ENCODE data around the gene POLR2A. TPM values are rescaled to one million over a fixed set of nuclear protein-coding genes. Genes with fewer than 3 reads are reported as not detected.

POLR2A gene
- total and polyA plus RNA-seq, 2 experiments from 2014 or later, result 46.2 to 75.7 TPM

DNA sequence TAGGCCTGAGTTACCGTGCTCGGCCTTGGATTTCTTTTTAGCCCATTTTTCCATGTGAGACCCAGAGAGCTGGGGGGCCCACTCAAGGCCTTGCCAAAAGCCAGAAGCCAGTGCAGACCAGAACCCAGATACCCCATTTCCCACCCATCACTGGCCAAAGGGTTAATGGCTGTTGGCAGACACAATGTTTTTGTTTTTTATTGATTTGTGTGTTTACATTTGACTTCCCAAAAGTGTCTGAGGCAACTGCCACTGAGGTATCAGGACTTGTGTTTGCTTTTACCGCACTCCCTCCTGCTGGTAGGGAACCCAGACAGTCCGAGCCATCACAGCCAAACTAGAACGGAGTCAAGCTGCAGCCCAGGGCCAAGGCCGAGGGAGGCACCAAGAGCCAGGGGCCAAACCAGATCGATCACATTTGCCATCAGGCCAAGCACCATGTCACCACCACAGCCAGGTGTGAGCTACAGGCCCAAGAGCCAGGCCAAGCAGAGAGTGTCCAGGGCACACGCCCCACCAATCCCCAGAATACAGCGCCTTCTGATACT, 57.0 kb downstream of the POLR2A start:
- Histone ChIP-seq H3K4me2 (ENCODE audit: unreplicated experiment) (no peak overlapping the region), H3K9me3 (ENCODE audit: low read depth) (no peaks in the 10 kb centered on the region), H3K9ac (no peak overlapping the region), H3K4me1 (ENCODE audit: insufficient read depth) (no peaks in the 10 kb centered on the region), H3K9me2 (ENCODE audit: insufficient read depth) (no peaks in the 10 kb centered on the region), H3K36me3 (ENCODE audit: low read depth) (no peaks in the 10 kb centered on the region), H4K20me1 (ENCODE audit: insufficient read depth) (no peaks in the 10 kb centered on the region), H3K27ac (no peak overlapping the region), H3K27me3 (replicated peaks; ENCODE audit: insufficient read depth) (no peaks in the 10 kb centered on the region), H3K79me2 (ENCODE audit: insufficient read depth) (no peaks in the 10 kb centered on the region), H3F3A (ENCODE audit: insufficient read depth) (no peaks in the 10 kb centered on the region), H2AFZ (no peak overlapping the region), H3K4me3 (no peak overlapping the region)
- no peak for DNase-seq
- TF ChIP-seq EZH2phosphoT487 (IDR thresholded peaks at IDR 0.05; ENCODE audit: insufficient read depth, low read depth) (no peak), EZH2 (IDR thresholded peaks at IDR 0.05; ENCODE audit: insufficient read depth, poor library complexity, severe bottlenecking) (no peak)
- WGBS, 2 experiments (ENCODE audit: low coverage in 1 of 2, low lambda C conversion rate in 2 of 2, missing lambda C conversion rate in 2 of 2), result 82 to 86% methylated on average over 9 of the region's 9 CpGs
- in situ Hi-C loops (cut with MboI), result no loop called here

DNA sequence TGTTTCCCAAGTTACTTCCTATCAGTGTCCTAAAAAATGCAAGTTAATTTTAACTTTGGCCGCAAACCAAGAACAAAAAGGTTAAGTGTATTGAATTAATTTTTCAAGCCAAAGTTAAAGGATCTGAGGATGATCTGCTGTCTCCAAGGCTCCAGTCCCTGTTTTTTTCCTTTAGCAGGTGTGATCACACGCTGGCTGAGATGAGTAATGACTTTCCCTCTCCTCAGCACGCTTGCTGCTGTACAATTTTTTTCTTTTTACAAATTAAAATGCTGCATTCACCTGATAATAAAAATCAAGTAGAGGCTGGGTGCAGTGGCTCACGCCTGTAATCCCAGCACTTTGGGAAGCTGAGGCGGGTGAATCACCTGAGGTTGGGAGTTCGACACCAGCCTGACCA, 60.7 kb downstream of the POLR2A start:
- TF ChIP-seq EZH2 (IDR thresholded peaks at IDR 0.05; ENCODE audit: insufficient read depth, poor library complexity, severe bottlenecking), result no peak

DNA sequence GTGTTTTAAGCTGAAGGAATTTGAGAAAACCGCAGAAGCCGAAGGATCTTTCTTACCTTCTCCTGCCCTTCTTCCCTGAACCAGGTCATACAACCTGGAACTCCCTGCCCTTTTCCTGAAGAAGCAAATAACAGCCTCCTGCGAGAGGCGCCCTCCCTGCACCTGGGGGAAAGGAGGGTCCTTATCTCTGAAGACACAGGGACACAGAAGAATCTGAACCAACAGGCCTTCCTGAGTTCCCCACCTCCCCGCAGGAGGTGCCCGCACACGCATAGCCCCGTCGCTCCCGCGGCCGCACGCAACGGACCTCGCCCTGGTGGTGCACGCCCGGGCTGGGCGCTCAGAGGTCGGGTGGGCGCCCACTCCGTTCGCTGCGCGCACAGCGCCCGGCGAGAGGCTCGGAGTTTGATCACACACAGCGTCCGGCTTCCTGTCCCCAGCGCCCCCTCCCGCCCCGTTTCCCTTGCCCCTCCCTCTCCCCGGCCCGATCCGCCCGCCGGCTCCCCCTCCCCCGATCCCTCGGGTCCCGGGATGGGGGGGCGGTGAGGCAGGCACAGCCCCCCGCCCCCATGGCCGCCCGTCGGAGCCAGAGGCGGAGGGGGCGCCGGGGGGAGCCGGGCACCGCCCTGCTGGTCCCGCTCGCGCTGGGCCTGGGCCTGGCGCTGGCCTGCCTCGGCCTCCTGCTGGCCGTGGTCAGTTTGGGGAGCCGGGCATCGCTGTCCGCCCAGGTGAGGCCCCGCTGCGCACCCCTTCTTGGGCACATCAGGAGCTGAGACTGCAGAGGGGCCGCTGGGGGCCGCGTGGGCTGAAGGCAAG, 64.6 kb downstream of the POLR2A start, which contains the start of gene TNFSF12:
TSS of gene TNFSF12 (plus strand) at position 474 of the 816 bp plus-strand sequence. CDS start at position 570, 96 bp downstream.
- Histone ChIP-seq H4K20me1 (ENCODE audit: insufficient read depth) (no peaks in the 10 kb centered on the region), H3K27ac (no peak within 1 kb of the TSS), H3K9me2 (ENCODE audit: insufficient read depth) (no peaks in the 10 kb centered on the region), H2AFZ (peak within 1 kb of the TSS; percentile 87), H3K4me1 (ENCODE audit: insufficient read depth) (no peaks in the 10 kb centered on the region), H3K9ac (peak within 1 kb of the TSS; percentile 81), H3K36me3 (ENCODE audit: low read depth) (no peaks in the 10 kb centered on the region), H3K27me3 (replicated peaks; ENCODE audit: insufficient read depth) (no peaks in the 10 kb centered on the region), H3K9me3 (ENCODE audit: low read depth) (no peaks in the 10 kb centered on the region), H3F3A (ENCODE audit: insufficient read depth) (0 out of 2 replicates have a peak, but pooled peaks cover 5% of the 10 kb centered on the region), H3K4me2 (ENCODE audit: unreplicated experiment) (peak within 1 kb of the TSS; percentile 76), H3K79me2 (ENCODE audit: insufficient read depth) (no peaks in the 10 kb centered on the region), H3K4me3 (peak within 1 kb of the TSS; percentile 79)
- peak; percentile 66 for DNase-seq
- WGBS, 2 experiments (ENCODE audit: low coverage in 1 of 2, low lambda C conversion rate in 2 of 2, missing lambda C conversion rate in 2 of 2), result 1 to 2% methylated on average over 23 to 52 of the region's 65 CpGs
- in situ Hi-C loops (cut with MboI), result no loop called here
- TF ChIP-seq EZH2 (IDR thresholded peaks at IDR 0.05; ENCODE audit: insufficient read depth, poor library complexity, severe bottlenecking), result no peak
- no peak for TF ChIP-seq EZH2phosphoT487 (IDR thresholded peaks at IDR 0.05; ENCODE audit: insufficient read depth, low read depth)

More for the DNA sequence above, 60.7 kb downstream of the POLR2A start:
- Histone ChIP-seq H4K20me1 (ENCODE audit: insufficient read depth) (no peaks in the 10 kb centered on the region), H3K9me2 (ENCODE audit: insufficient read depth) (no peaks in the 10 kb centered on the region), H3K27me3 (replicated peaks; ENCODE audit: insufficient read depth) (no peaks in the 10 kb centered on the region), H3K79me2 (ENCODE audit: insufficient read depth) (no peaks in the 10 kb centered on the region), H3K36me3 (ENCODE audit: low read depth) (no peaks in the 10 kb centered on the region), H2AFZ (no peak overlapping the region), H3F3A (ENCODE audit: insufficient read depth) (0 out of 2 replicates have a peak, but pooled peaks cover 1% of the 10 kb centered on the region), H3K4me1 (ENCODE audit: insufficient read depth) (no peaks in the 10 kb centered on the region), H3K9ac (no peak overlapping the region), H3K4me3 (no peak overlapping the region), H3K27ac (no peak overlapping the region), H3K9me3 (ENCODE audit: low read depth) (no peaks in the 10 kb centered on the region), H3K4me2 (ENCODE audit: unreplicated experiment) (no peak overlapping the region)
- WGBS, 2 experiments (ENCODE audit: low coverage in 1 of 2, low lambda C conversion rate in 2 of 2, missing lambda C conversion rate in 2 of 2), result 64 to 66% methylated on average over 6 of the region's 6 CpGs
- in situ Hi-C loops (cut with MboI), result no loop called here
- DNase-seq, result no peak

Small RNAs within 50 kb of the gene (small RNA-seq; reads per million reads assigned to genes)
- not detected for gene RF00019 (ENCODE audit: low read depth, low replicate concordance)

Other genes with a start within 250 kb of the POLR2A start
Only the 30 nearest of the 40 such genes appear.
- gene SLC2A4, start 202.6 kb upstream of the POLR2A start, total RNA-seq (2014; rRNA removed; shearing (Covaris generic)), result not detected in 2 replicates
- gene SLC2A4, start 202.6 kb upstream of the POLR2A start, polyA plus RNA-seq (2016; fragmentation: Nextera tagmentation; extraction: Ambion mirVana), result 0.08 TPM in 1 of 2 replicates, not detected in the other
- gene YBX2, start 189.7 kb upstream of the POLR2A start, total RNA-seq (2014; rRNA removed; shearing (Covaris generic)), result 0.22 TPM in 1 of 2 replicates, not detected in the other
- not detected in 2 replicates for gene YBX2, start 189.7 kb upstream of the POLR2A start, polyA plus RNA-seq (2016; fragmentation: Nextera tagmentation; extraction: Ambion mirVana)
- 869 and 956 TPM in 2 replicates for gene EIF5A, start 176.7 kb upstream of the POLR2A start, total RNA-seq (2014; rRNA removed; shearing (Covaris generic))
- 998 and 1,047 TPM in 2 replicates for gene EIF5A, start 176.7 kb upstream of the POLR2A start, polyA plus RNA-seq (2016; fragmentation: Nextera tagmentation; extraction: Ambion mirVana)
- 50.1 and 81.3 TPM in 2 replicates for gene GPS2, start 169.0 kb upstream of the POLR2A start, total RNA-seq (2014; rRNA removed; shearing (Covaris generic))
- 53.8 and 59.4 TPM in 2 replicates for gene GPS2, start 169.0 kb upstream of the POLR2A start, polyA plus RNA-seq (2016; fragmentation: Nextera tagmentation; extraction: Ambion mirVana)
- gene NEURL4, start 155.0 kb upstream of the POLR2A start, total RNA-seq (2014; rRNA removed; shearing (Covaris generic)), result 12.8 and 20.1 TPM in 2 replicates
- 2.0 and 2.1 TPM in 2 replicates for gene NEURL4, start 155.0 kb upstream of the POLR2A start, polyA plus RNA-seq (2016; fragmentation: Nextera tagmentation; extraction: Ambion mirVana)
- 0.89 and 4.4 TPM in 2 replicates for gene ACAP1, start 147.8 kb upstream of the POLR2A start, total RNA-seq (2014; rRNA removed; shearing (Covaris generic))
- gene ACAP1, start 147.8 kb upstream of the POLR2A start, polyA plus RNA-seq (2016; fragmentation: Nextera tagmentation; extraction: Ambion mirVana), result 15.6 and 15.7 TPM in 2 replicates
- gene KCTD11, start 132.2 kb upstream of the POLR2A start, total RNA-seq (2014; rRNA removed; shearing (Covaris generic)), result 24.9 and 27.2 TPM in 2 replicates
- gene KCTD11, start 132.2 kb upstream of the POLR2A start, polyA plus RNA-seq (2016; fragmentation: Nextera tagmentation; extraction: Ambion mirVana), result 15.5 and 16.2 TPM in 2 replicates
- not detected in 2 replicates for gene TMEM95, start 129.2 kb upstream of the POLR2A start, total RNA-seq (2014; rRNA removed; shearing (Covaris generic))
- not detected in 2 replicates for gene TMEM95, start 129.2 kb upstream of the POLR2A start, polyA plus RNA-seq (2016; fragmentation: Nextera tagmentation; extraction: Ambion mirVana)
- 0.43 and 2.7 TPM in 2 replicates for gene TNK1, start 103.3 kb upstream of the POLR2A start, total RNA-seq (2014; rRNA removed; shearing (Covaris generic))
- gene TNK1, start 103.3 kb upstream of the POLR2A start, polyA plus RNA-seq (2016; fragmentation: Nextera tagmentation; extraction: Ambion mirVana), result 1.1 and 1.2 TPM in 2 replicates
- 72.8 and 73.9 TPM in 2 replicates for gene PLSCR3, start 89.8 kb upstream of the POLR2A start, total RNA-seq (2014; rRNA removed; shearing (Covaris generic))
- gene PLSCR3, start 89.8 kb upstream of the POLR2A start, polyA plus RNA-seq (2016; fragmentation: Nextera tagmentation; extraction: Ambion mirVana), result 136 and 153 TPM in 2 replicates
- gene TMEM256, start 80.3 kb upstream of the POLR2A start, total RNA-seq (2014; rRNA removed; shearing (Covaris generic)), result 18.0 and 59.3 TPM in 2 replicates
- 40.1 and 44.2 TPM in 2 replicates for gene TMEM256, start 80.3 kb upstream of the POLR2A start, polyA plus RNA-seq (2016; fragmentation: Nextera tagmentation; extraction: Ambion mirVana)
- gene NLGN2, start 76.5 kb upstream of the POLR2A start, total RNA-seq (2014; rRNA removed; shearing (Covaris generic)), result 8.0 and 9.5 TPM in 2 replicates
- 3.3 and 3.5 TPM in 2 replicates for gene NLGN2, start 76.5 kb upstream of the POLR2A start, polyA plus RNA-seq (2016; fragmentation: Nextera tagmentation; extraction: Ambion mirVana)
- gene SPEM1, start 64.0 kb upstream of the POLR2A start, total RNA-seq (2014; rRNA removed; shearing (Covaris generic)), result not detected in 2 replicates
- gene SPEM1, start 64.0 kb upstream of the POLR2A start, polyA plus RNA-seq (2016; fragmentation: Nextera tagmentation; extraction: Ambion mirVana), result not detected in 2 replicates
- not detected in 2 replicates for gene SPEM2, start 58.8 kb upstream of the POLR2A start, total RNA-seq (2014; rRNA removed; shearing (Covaris generic))
- gene SPEM2, start 58.8 kb upstream of the POLR2A start, polyA plus RNA-seq (2016; fragmentation: Nextera tagmentation; extraction: Ambion mirVana), result not detected in 2 replicates
- gene SPEM3, start 55.5 kb upstream of the POLR2A start, total RNA-seq (2014; rRNA removed; shearing (Covaris generic)), result not detected in 2 replicates
- gene SPEM3, start 55.5 kb upstream of the POLR2A start, polyA plus RNA-seq (2016; fragmentation: Nextera tagmentation; extraction: Ambion mirVana), result not detected in 2 replicates
- gene TMEM102, start 48.9 kb upstream of the POLR2A start, total RNA-seq (2014; rRNA removed; shearing (Covaris generic)), result 3.2 and 7.7 TPM in 2 replicates
- gene TMEM102, start 48.9 kb upstream of the POLR2A start, polyA plus RNA-seq (2016; fragmentation: Nextera tagmentation; extraction: Ambion mirVana), result 3.4 and 4.3 TPM in 2 replicates
- gene FGF11, start 44.9 kb upstream of the POLR2A start, total RNA-seq (2014; rRNA removed; shearing (Covaris generic)), result not detected in 2 replicates
- gene FGF11, start 44.9 kb upstream of the POLR2A start, polyA plus RNA-seq (2016; fragmentation: Nextera tagmentation; extraction: Ambion mirVana), result 0.22 and 0.36 TPM in 2 replicates
- gene CHRNB1, start 39.3 kb upstream of the POLR2A start, total RNA-seq (2014; rRNA removed; shearing (Covaris generic)), result 3.9 and 4.9 TPM in 2 replicates
- gene CHRNB1, start 39.3 kb upstream of the POLR2A start, polyA plus RNA-seq (2016; fragmentation: Nextera tagmentation; extraction: Ambion mirVana), result 3.5 and 4.2 TPM in 2 replicates
- gene ZBTB4, start 4.7 kb upstream of the POLR2A start, total RNA-seq (2014; rRNA removed; shearing (Covaris generic)), result 32.9 and 35.9 TPM in 2 replicates
- gene ZBTB4, start 4.7 kb upstream of the POLR2A start, polyA plus RNA-seq (2016; fragmentation: Nextera tagmentation; extraction: Ambion mirVana), result 17.7 and 18.2 TPM in 2 replicates
- not detected in 2 replicates for gene SLC35G6, start 2.9 kb upstream of the POLR2A start, total RNA-seq (2014; rRNA removed; shearing (Covaris generic))
- 0.14 TPM in 1 of 2 replicates, not detected in the other for gene SLC35G6, start 2.9 kb upstream of the POLR2A start, polyA plus RNA-seq (2016; fragmentation: Nextera tagmentation; extraction: Ambion mirVana)
- 21.9 and 34.3 TPM in 2 replicates for gene TNFSF12, start 64.7 kb downstream of the POLR2A start, total RNA-seq (2014; rRNA removed; shearing (Covaris generic))
- 14.0 and 18.7 TPM in 2 replicates for gene TNFSF12, start 64.7 kb downstream of the POLR2A start, polyA plus RNA-seq (2016; fragmentation: Nextera tagmentation; extraction: Ambion mirVana)
- gene TNFSF13, start 74.4 kb downstream of the POLR2A start, total RNA-seq (2014; rRNA removed; shearing (Covaris generic)), result 1.5 TPM in 1 of 2 replicates, not detected in the other
- gene TNFSF13, start 74.4 kb downstream of the POLR2A start, polyA plus RNA-seq (2016; fragmentation: Nextera tagmentation; extraction: Ambion mirVana), result 1.4 and 2.0 TPM in 2 replicates
- 82.5 and 111 TPM in 2 replicates for gene SENP3, start 77.6 kb downstream of the POLR2A start, total RNA-seq (2014; rRNA removed; shearing (Covaris generic))
- 1.3 and 1.9 TPM in 2 replicates for gene SENP3, start 77.6 kb downstream of the POLR2A start, polyA plus RNA-seq (2016; fragmentation: Nextera tagmentation; extraction: Ambion mirVana)
- gene CD68, start 95.3 kb downstream of the POLR2A start, total RNA-seq (2014; rRNA removed; shearing (Covaris generic)), result 51.1 and 55.0 TPM in 2 replicates
- gene CD68, start 95.3 kb downstream of the POLR2A start, polyA plus RNA-seq (2016; fragmentation: Nextera tagmentation; extraction: Ambion mirVana), result 84.5 and 88.1 TPM in 2 replicates
- 127 and 195 TPM in 2 replicates for gene MPDU1, start 99.5 kb downstream of the POLR2A start, total RNA-seq (2014; rRNA removed; shearing (Covaris generic))
- gene MPDU1, start 99.5 kb downstream of the POLR2A start, polyA plus RNA-seq (2016; fragmentation: Nextera tagmentation; extraction: Ambion mirVana), result 63.2 and 65.9 TPM in 2 replicates
- 3.9 TPM in 1 of 2 replicates, not detected in the other for gene SOX15, start 105.7 kb downstream of the POLR2A start, total RNA-seq (2014; rRNA removed; shearing (Covaris generic))
- gene SOX15, start 105.7 kb downstream of the POLR2A start, polyA plus RNA-seq (2016; fragmentation: Nextera tagmentation; extraction: Ambion mirVana), result 0.71 and 1.1 TPM in 2 replicates
- 44.5 and 57.1 TPM in 2 replicates for gene FXR2, start 130.5 kb downstream of the POLR2A start, total RNA-seq (2014; rRNA removed; shearing (Covaris generic))
- 10.9 and 13.5 TPM in 2 replicates for gene FXR2, start 130.5 kb downstream of the POLR2A start, polyA plus RNA-seq (2016; fragmentation: Nextera tagmentation; extraction: Ambion mirVana)
- gene SAT2, start 143.5 kb downstream of the POLR2A start, total RNA-seq (2014; rRNA removed; shearing (Covaris generic)), result 21.5 and 31.8 TPM in 2 replicates
- gene SAT2, start 143.5 kb downstream of the POLR2A start, polyA plus RNA-seq (2016; fragmentation: Nextera tagmentation; extraction: Ambion mirVana), result 41.4 and 43.5 TPM in 2 replicates
- 6.1 TPM in 1 of 2 replicates, not detected in the other for gene SHBG, start 145.8 kb downstream of the POLR2A start, total RNA-seq (2014; rRNA removed; shearing (Covaris generic))
- 0.96 and 1.0 TPM in 2 replicates for gene SHBG, start 145.8 kb downstream of the POLR2A start, polyA plus RNA-seq (2016; fragmentation: Nextera tagmentation; extraction: Ambion mirVana)
- gene ATP1B2, start 166.6 kb downstream of the POLR2A start, total RNA-seq (2014; rRNA removed; shearing (Covaris generic)), result not detected in 2 replicates
- 0.24 TPM in 1 of 2 replicates, not detected in the other for gene ATP1B2, start 166.6 kb downstream of the POLR2A start, polyA plus RNA-seq (2016; fragmentation: Nextera tagmentation; extraction: Ambion mirVana)